HG03060 (cell line): Measurements from ENCODE around the gene RCHY1.
"Not testable (repeated sequence)": the region's sequence is repeated elsewhere in the genome, so short reads cannot be mapped to it uniquely, and the experiment has no call there.

ENCODE experiments used
- ATAC-seq: cut with Tn5 transposase; IDR thresholded peaks from one replicate; pipeline ENCODE4 v1.9.1; 2021; ENCODE audit warnings: low read depth, moderate number of reproducible peaks; ENCODE audit not compliant: unreplicated experiment

The RCHY1 gene

GRCh38 chr4:75519452-75519851 is 5.2 kb upstream of the RCHY1 start:
- ATAC-seq, result not testable (repeated sequence)

- no peak for ATAC-seq
These were observed 1.9 kb upstream of the RCHY1 start for GRCh38 chr4:75516144-75516543.

DNA sequence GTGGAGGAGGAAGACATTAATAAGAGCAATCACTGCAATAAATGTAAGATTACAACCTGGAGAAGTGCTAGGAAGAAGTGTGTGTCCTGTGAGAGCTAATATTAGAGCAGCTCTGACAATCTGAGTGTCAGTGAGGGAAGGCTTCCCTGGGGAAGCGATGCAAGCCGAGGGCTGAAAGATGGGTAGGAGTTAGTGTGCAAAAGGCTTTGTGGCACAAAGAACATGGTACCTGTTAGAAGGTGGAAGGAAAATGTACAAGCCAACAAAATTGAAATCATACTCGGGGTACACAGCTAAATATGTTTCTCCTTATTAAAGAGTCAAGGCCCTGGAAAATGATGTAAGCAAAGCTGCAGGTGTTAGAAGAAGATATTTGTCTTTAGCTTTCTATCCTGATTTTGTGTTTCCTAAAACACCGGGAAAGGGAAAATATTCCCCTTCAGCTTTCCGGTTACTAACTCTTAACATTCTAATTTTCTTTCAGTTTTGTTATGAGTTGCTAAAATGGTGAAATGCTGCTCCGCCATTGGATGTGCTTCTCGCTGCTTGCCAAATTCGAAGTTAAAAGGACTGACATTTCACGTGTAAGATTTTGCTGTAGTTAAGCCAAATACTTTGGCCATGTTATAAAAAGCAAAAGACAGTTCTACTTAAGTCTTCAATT is 878 bp upstream of the RCHY1 start:
- no peak for ATAC-seq

DNA sequence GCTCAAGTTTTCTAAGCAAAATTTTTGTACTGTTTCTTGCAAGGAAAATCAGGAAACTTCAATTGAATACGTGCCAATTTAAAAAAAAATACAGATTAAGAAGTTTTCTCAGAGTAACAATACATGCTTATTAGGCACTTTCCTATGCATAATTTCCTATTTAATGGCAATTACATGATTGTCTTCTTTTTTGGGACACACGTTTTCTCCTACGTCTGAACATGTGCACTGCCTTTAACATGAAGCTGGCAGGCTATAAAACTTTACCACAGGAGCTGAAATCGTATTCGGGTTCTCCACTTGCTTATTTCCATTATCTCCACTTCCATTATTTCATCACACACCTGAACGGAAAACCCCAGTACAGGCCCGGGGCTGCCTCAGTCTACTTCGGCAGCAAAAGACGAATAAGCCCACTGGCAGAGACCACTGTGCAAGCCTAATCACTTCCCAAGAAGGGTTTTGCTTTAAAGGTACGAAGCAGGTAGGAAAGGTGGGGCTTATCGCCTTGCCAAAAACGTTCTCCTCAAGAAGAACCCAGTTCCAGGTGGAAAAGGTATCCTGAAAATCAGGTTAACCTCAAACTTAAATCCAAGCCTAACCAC is 575 bp downstream of the RCHY1 start:
- ATAC-seq, result no peak

DNA sequence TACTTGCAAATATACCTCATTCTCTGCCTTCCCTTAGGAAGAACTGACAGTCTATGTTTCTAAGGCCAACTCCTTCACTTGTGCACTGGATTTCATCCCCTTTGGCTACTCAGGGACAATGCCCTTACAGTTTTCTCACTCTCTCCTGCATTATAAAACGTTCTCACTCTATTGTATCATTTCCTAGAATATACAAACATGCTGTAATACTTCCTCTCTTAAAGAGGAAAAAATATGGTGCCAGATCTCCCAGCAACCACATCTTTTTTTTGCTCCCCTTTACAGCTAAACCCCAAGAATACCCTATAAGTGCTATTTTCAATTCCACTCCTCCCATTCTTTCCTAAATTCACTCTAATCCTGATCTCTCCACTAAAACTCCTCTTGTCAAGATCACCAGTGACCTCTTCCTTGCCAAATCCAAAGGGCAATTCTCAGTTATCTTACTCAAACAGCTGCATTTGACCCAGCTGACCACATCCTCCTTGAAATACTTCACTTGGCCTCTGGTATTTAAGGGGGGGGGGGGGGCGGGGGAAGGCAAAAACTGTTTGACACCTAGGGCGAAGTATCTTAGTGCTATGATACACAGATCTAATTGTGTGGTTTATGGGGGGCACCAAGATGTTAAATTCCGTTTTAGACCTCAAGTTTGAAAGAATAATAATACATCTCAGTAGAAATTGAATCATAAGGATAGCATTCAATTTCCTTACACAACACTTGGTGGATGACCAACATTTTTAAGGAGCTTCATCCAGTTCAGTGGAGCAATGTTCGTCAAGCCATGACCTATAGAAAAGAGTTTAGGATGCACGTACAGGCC is 1.6 kb downstream of the RCHY1 start:
- ATAC-seq, result no peak

DNA sequence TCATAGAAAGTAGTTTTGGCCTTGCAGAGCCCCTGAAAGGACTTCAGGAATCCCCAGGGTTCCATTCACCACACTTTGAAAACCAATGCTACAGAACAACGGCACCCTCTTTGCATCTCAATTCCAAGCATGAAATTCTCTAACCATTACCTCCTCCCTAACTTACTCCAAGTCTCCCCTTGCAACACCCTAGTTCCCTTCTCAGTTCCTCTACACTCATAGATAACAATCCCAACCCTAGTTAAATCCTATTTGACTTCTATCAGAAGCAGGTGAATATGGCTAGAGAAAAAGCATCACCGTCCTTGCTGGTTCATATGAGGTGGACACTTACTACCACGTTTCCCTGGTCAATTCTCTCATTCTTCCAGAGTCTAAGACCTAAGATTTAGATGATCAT is 2.4 kb downstream of the RCHY1 start:
- ATAC-seq, result no peak

- not testable (repeated sequence) for ATAC-seq
These were observed 4.6 kb downstream of the RCHY1 start for GRCh38 chr4:75509592-75509991.

- no peak for ATAC-seq
These were observed 8.6 kb downstream of the RCHY1 start for GRCh38 chr4:75505630-75506029.

- no peak for ATAC-seq
These were observed 11.5 kb downstream of the RCHY1 start for GRCh38 chr4:75502671-75503070.

GRCh38 chr4:75499900-75500299 is 14.3 kb downstream of the RCHY1 start:
- no peak for ATAC-seq

DNA sequence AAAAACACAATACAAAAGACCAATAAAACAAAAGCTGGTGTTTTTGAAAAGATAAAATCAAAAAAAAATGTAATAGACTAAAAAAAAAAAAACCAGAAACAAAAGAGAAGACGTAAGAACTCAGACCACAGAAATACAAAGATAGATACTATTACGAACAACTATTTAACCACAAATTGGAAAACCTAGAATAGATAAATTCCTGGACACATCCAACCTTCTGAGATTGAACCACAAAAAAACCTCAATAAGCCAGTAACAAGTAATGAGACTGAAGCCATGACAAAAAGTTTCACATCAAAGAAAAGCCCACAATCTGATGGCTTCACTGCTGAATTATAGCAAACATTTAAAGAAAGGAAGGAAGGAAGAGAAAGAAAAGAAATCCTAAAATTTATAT is 16.2 kb downstream of the RCHY1 start:
- no peak for ATAC-seq

DNA sequence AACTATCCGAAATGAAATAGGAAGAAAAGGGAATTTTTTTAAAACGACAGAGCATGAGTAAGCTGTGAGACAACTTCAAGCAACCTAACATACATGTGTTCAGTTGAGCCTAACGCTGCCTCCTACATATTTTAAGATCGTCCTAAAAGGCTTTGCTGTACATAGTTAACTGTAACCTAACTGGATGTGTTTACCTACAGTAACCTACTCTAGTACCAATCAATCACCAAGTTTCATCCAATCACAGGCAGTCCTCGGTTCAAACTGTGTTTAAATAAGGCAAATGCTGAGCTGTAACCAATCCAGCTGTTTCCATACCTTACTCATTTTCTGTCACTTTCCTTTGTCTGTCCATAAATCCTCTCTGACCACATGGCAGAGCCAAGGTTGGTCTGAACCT is 17.1 kb downstream of the RCHY1 start:
- no peak for ATAC-seq

DNA sequence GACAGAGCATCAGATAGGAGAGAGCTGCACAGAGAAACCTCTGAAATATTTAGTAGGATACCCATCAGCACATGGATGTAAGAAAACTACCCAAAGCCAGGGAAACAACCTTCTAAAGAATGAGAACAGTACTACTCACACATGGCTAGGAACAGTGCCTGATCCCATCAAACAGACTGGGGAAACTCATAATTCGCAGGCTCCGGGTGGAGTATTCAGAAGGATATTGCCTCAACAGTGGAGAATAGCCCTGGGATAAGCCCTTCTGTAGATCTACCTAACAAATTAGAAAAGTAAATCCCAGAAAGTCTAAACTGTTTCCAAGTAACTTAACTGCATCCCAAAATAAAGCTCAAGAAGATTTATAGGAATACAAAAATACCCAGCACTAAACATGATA is 17.8 kb downstream of the RCHY1 start:
- ATAC-seq, result no peak

DNA sequence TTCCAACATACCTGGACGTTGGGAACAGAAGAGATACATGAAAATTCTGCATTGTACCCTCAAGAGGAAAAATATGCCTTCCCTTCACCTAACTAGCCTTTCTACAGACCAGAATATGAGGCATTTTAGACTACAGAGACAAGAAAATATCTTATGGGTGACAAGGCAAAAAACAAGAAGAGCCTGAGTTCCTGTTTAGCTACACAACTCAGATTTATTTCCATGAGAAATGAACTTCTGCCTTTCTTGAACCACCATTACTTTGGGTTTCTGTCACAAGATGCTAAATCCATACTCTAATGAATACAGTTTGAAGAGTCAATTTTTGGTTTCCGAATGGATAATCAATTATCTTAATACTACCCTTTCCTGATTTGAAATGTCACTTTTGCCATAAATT is 18.7 kb downstream of the RCHY1 start:
- ATAC-seq, result no peak

GRCh38 chr4:75494563-75494962 is 19.6 kb downstream of the RCHY1 start:
- ATAC-seq, result no peak

DNA sequence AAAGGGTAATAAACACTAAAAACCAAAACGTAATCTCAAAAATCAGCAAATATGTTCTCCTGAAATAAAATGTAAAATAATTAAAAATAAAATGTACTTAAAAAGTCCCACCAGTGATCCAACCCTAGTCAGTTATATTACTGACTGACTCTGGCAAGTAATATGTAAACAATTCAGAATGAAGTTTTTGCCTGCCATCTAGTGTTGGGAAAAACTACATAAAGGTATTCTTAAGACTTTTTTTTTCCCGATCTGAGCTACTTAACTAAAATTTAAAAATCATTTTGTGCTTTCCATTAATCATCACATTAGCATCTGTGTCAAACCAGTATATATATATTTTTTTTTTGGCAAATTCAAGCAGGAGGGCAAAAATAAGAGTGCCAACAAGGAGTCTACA is 24.0 kb downstream of the RCHY1 start:
- no peak for ATAC-seq

GRCh38 chr4:75484190-75484589 is 30.0 kb downstream of the RCHY1 start:
- no peak for ATAC-seq

DNA sequence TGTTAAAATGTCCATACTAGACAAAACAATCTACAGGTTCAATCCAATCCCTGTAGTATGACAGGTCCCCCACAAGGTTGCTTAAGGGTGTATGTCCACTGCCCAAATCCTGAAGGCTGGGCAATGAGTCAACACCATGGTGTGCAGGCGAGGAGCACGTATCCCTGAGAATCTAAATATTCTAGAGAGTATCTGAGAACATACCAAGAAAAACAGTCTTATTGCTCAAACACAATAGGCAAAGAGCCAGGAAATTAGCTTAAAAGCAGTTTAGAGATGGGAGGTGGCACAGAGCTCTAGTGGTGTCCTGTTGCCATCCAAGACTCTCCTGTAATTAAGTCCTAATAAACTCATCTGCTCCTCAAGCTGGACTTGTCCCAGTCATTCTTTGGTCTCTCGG is 37.0 kb downstream of the RCHY1 start:
- no peak for ATAC-seq

- ATAC-seq, result no peak
These were observed 43.5 kb downstream of the RCHY1 start for GRCh38 chr4:75470738-75471137.

- ATAC-seq, result no peak
These were observed 44.3 kb downstream of the RCHY1 start for GRCh38 chr4:75469896-75470295.

DNA sequence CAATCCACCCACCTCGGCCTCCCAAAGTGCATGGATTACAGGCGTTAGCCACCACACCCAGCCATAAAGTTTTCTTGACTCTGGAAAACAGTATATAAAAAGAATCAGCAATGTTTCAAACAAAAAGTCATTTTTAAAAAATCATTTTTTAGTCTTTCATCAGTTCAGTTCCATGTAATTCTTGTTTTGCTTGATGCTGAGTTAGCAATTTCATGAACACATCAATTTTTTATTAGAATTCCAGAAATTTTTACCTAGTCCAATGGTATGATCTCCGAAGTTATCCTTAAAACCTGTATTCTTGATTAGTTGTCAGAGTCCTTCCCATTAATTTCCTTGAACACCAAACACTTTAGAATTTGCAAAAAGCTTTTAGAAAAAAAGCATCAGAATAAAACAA is 56.8 kb downstream of the RCHY1 start:
- ATAC-seq, result no peak

DNA sequence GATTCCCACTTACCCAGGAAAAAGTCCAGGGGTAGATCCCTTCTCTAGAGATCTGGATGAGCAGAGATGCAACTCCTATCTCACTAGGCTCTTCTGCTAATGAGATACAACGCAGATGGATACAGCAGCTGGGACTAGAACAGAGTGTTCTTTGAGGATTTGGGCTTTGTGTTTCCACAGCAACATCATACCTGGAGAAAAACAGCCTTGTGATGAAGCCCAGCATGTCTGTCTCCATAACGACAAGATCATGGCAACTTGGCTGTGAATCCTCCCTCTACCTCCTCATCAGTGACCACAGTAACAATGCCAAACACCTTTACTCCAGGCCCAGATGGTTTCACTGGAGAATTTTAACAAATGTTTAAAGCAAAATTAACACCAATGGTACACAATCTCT is 80.1 kb downstream of the RCHY1 start:
- no peak for ATAC-seq
